Thoracic aorta (tissue), 2 donors: ENCODE data around the gene ZDHHC14. TPM values are rescaled to one million over a fixed set of nuclear protein-coding genes. Genes with fewer than 3 reads are reported as not detected.

Experiments
- ATAC-seq: fragments of 150-250 bp; one replicate; pipeline ENCODE4 v1.8.0; 2017; ENCODE audit warnings: low read depth; ENCODE audit not compliant: insufficient number of reproducible peaks, low FRiP score
- DNase-seq: peaks from one replicate; pipeline ENCODE4 v3.0.0-alpha.2; 2020; ENCODE audit warnings: low spot score
- H3K27ac ChIP-seq, 2 donors: fragments of 200-600 bp; sonication (generic); 1 replicate in 1 of 2; 2 replicates in 1 of 2; pipeline ENCODE4 v1.5.1; 2016; ENCODE audit warnings: mild to moderate bottlenecking in 2 of 2, moderate library complexity in 2 of 2
- H3K27me3 ChIP-seq: fragments of 200-600 bp; sonication (generic); replicated peaks from 2 replicates; pipeline ENCODE4 v1.6.0; 2016; ENCODE audit warnings: mild to moderate bottlenecking; ENCODE audit not compliant: insufficient read depth
- H3K36me3 ChIP-seq: fragments of 200-600 bp; sonication (generic); one replicate; pipeline ENCODE4 v1.5.1; 2016
- H3K4me1 ChIP-seq, 2 donors: fragments of 200-600 bp; sonication (generic); 1 replicate in 1 of 2; 2 replicates in 1 of 2; pipeline versions ENCODE4 v1.5.1 to v1.6.0; 2016; ENCODE audit warnings: low read depth in 2 of 2, mild to moderate bottlenecking in 1 of 2; ENCODE audit not compliant: control insufficient read depth in 1 of 2
- H3K4me3 ChIP-seq: fragments of 200-600 bp; sonication (generic); 2 replicates; pipeline ENCODE4 v1.5.1; 2016; ENCODE audit warnings: mild to moderate bottlenecking
- H3K9me3 ChIP-seq: fragments of 200-600 bp; sonication (generic); 2 replicates; pipeline ENCODE4 v1.5.1; 2016
- CTCF ChIP-seq: fragments of 200-600 bp; sonication (generic); IDR thresholded peaks from one replicate; pipeline ENCODE4 v1.5.1; 2019; ENCODE audit warnings: antibody characterized with exemption
- total RNA-seq, 2 donors: library from RNA; depleted of rRNA; stranded (reverse); fragments of >200 nt; gene quantifications; one replicate each; pipeline versions ENCODE4 v1.1.0 to v1.2.3, GENCODE V29; 2016

ZDHHC14 gene
- total RNA-seq, 2 donors from 2014 or later = 20.0 to 31.1 TPM

GRCh38 chr6:157511682-157512381 is 130.8 kb downstream of the ZDHHC14 start:
- TF ChIP-seq CTCF = no peak
- no peak for DNase-seq
- Histone ChIP-seq H3K27ac (no peak overlapping the region), H3K9me3 (no peaks in the 10 kb centered on the region), H3K27me3 (no peaks in the 10 kb centered on the region), H3K4me1 (no peaks in the 10 kb centered on the region), H3K36me3 (no peaks in the 10 kb centered on the region), H3K4me3 (no peak overlapping the region)
- ATAC-seq = no peak

GRCh38 chr6:157512382-157512682 is 131.3 kb downstream of the ZDHHC14 start:
- Histone ChIP-seq H3K4me1 (no peaks in the 10 kb centered on the region), H3K9me3 (no peaks in the 10 kb centered on the region), H3K27me3 (no peaks in the 10 kb centered on the region), H3K27ac (no peak overlapping the region), H3K36me3 (no peaks in the 10 kb centered on the region), H3K4me3 (no peak overlapping the region)
- ATAC-seq = no peak
- DNase-seq = no peak
- no peak for TF ChIP-seq CTCF

GRCh38 chr6:157513004-157513603 is 132.1 kb downstream of the ZDHHC14 start:
- no peak for TF ChIP-seq CTCF
- Histone ChIP-seq H3K36me3 (no peaks in the 10 kb centered on the region), H3K27me3 (no peaks in the 10 kb centered on the region), H3K9me3 (no peaks in the 10 kb centered on the region), H3K27ac (no peak overlapping the region), H3K4me3 (no peak overlapping the region), H3K4me1 (no peaks in the 10 kb centered on the region)
- DNase-seq = no peak
- ATAC-seq = no peak

GRCh38 chr6:157513619-157514485 is 132.9 kb downstream of the ZDHHC14 start:
- Histone ChIP-seq H3K27me3 (no peaks in the 10 kb centered on the region), H3K4me3 (no peak overlapping the region), H3K9me3 (no peaks in the 10 kb centered on the region), H3K4me1 (no peaks in the 10 kb centered on the region), H3K36me3 (no peaks in the 10 kb centered on the region), H3K27ac (no peak overlapping the region)
- DNase-seq (no peak), ATAC-seq (no peak)
- TF ChIP-seq CTCF = no peak
